A673 (cell line): ENCODE measurements around the gene SRXN1. TPM values are rescaled to one million over a fixed set of nuclear protein-coding genes. Genes with fewer than 3 reads are reported as not detected.

Experiments used
- BruUV-seq: library from RNA; stranded (reverse); fragments of 400-500 nt; replicated peaks from 2 replicates; lab custom pipeline; 2021; lab: Mats Ljungman, UMichigan
- CTCF ChIA-PET: fragments of 300-600 bp; sonication (Branson Sonifier 250); formaldehyde crosslinking; loops from one replicate; lab custom pipeline; 2022; ENCODE audit warnings: antibody characterized with exemption; lab: Charles Lee
- POLR2A ChIA-PET: fragments of 300-600 bp; sonication (Branson Sonifier 250); formaldehyde crosslinking; loops from one replicate; lab custom pipeline; 2022; ENCODE audit warnings: antibody characterized with exemption; ENCODE audit not compliant: low non-redundant PET; lab: Charles Lee
- DNase-seq: peaks from one replicate; pipeline ENCODE4 v3.0.0-alpha.2; 2015; ENCODE audit warnings: low spot score
- H3K27ac ChIP-seq: fragments of 200-600 bp; sonication (generic); 2 replicates; pipeline ENCODE4 v1.5.1; 2016; ENCODE audit warnings: mixed run types, low read depth, mild to moderate bottlenecking, mixed read lengths, antibody characterized with exemption, low read length; ENCODE audit not compliant: poor library complexity, severe bottlenecking
- H3K27me3 ChIP-seq: fragments of 200-600 bp; sonication (generic); replicated peaks from 2 replicates; pipeline ENCODE4 v1.6.1; 2017; ENCODE audit warnings: mixed run types, low read depth, mild to moderate bottlenecking, mixed read lengths, antibody characterized with exemption, low read length; ENCODE audit not compliant: insufficient read depth, poor library complexity
- H3K36me3 ChIP-seq: fragments of 200-600 bp; sonication (generic); 2 replicates; pipeline ENCODE4 v1.6.1; 2016; ENCODE audit warnings: mixed run types, mild to moderate bottlenecking, mixed read lengths, antibody characterized with exemption, low read length; ENCODE audit not compliant: insufficient read depth, poor library complexity, severe bottlenecking
- H3K4me1 ChIP-seq: fragments of 200-600 bp; sonication (generic); 2 replicates; pipeline ENCODE4 v1.6.1; 2017; ENCODE audit warnings: mixed run types, mild to moderate bottlenecking, mixed read lengths, antibody characterized with exemption, low read length; ENCODE audit not compliant: insufficient read depth, poor library complexity, severe bottlenecking
- H3K4me3 ChIP-seq: fragments of 200-600 bp; sonication (generic); 2 replicates; pipeline ENCODE4 v1.5.1; 2016; ENCODE audit warnings: low read depth, mixed run types, mild to moderate bottlenecking, mixed read lengths, low read length; ENCODE audit not compliant: poor library complexity, severe bottlenecking
- H3K9me3 ChIP-seq: fragments of 200-600 bp; sonication (generic); 2 replicates; pipeline ENCODE4 v1.6.1; 2016; ENCODE audit warnings: mixed run types, low read depth, mild to moderate bottlenecking, mixed read lengths, antibody characterized with exemption, low read length; ENCODE audit not compliant: poor library complexity, severe bottlenecking
- EZH2 ChIP-seq: fragments of 200-600 bp; sonication (generic); IDR thresholded peaks from 2 replicates; pipeline ENCODE4 v1.6.1; 2017; ENCODE audit warnings: borderline replicate concordance, low read depth, mild to moderate bottlenecking, mixed read lengths, antibody characterized with exemption, low read length; ENCODE audit not compliant: poor library complexity, severe bottlenecking
- intact Hi-C: fragments of 100-400 bp; cut with micrococcal nuclease; formaldehyde crosslinking; loops from one replicate; pipeline ENCODE4 v1.10.0; 2022; ENCODE audit not compliant: unreplicated experiment
- total RNA-seq: library from RNA; stranded (reverse); gene quantifications from 2 replicates; pipeline ENCODE4 v1.2.3, GENCODE V29; 2021
- TF ChIP-seq, protein P1 (sequence below): fragments of 300-800, 200-600 bp; sonication (generic); conservative IDR thresholded peaks from 2 replicates; pipeline ENCODE4 v1.5.1; 2017; ENCODE audit warnings: low read depth, mild to moderate bottlenecking, antibody characterized with exemption, low read length, moderate library complexity, mixed read lengths

SRXN1 gene
- total RNA-seq, 1 experiment from 2014 or later: 11.5 TPM

DNA sequence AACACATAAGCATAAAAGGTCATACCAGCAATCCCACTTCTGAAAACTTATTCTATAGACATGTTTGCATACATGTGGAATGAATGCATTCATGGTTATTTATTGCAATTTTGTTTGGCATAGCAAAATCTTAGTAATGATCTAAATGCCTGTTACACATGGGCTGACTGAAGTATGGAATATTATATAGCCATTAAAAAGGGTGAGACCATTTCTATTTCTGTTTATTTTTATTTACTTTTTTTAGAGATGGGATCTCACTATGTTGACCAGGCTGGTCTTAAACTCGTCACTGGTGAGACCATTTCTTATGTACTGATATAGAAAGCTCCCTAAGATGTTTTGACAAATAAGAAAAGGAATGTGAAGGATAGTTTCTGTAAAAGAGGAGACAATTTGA lies 36.9 kb upstream of the SRXN1 start:
- peaks cover 24% of the 10 kb centered on the region for H3K27me3 ChIP-seq
- POLR2A ChIA-PET: no interaction called here
- no peak overlapping the region for H3K27ac ChIP-seq
- H3K4me1 ChIP-seq: no peaks in the 10 kb centered on the region
- intact Hi-C loops: no loop called here
- H3K36me3 ChIP-seq: no peaks in the 10 kb centered on the region
- no peak for DNase-seq
- no peak overlapping the region for H3K4me3 ChIP-seq
- H3K9me3 ChIP-seq: no peaks in the 10 kb centered on the region
- TF ChIP-seq EZH2: no peak
- TF ChIP-seq, protein P1, sequence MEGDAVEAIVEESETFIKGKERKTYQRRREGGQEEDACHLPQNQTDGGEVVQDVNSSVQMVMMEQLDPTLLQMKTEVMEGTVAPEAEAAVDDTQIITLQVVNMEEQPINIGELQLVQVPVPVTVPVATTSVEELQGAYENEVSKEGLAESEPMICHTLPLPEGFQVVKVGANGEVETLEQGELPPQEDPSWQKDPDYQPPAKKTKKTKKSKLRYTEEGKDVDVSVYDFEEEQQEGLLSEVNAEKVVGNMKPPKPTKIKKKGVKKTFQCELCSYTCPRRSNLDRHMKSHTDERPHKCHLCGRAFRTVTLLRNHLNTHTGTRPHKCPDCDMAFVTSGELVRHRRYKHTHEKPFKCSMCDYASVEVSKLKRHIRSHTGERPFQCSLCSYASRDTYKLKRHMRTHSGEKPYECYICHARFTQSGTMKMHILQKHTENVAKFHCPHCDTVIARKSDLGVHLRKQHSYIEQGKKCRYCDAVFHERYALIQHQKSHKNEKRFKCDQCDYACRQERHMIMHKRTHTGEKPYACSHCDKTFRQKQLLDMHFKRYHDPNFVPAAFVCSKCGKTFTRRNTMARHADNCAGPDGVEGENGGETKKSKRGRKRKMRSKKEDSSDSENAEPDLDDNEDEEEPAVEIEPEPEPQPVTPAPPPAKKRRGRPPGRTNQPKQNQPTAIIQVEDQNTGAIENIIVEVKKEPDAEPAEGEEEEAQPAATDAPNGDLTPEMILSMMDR: no peak
- BruUV-seq: no TSS peak
- CTCF ChIA-PET: no interaction called here

DNA sequence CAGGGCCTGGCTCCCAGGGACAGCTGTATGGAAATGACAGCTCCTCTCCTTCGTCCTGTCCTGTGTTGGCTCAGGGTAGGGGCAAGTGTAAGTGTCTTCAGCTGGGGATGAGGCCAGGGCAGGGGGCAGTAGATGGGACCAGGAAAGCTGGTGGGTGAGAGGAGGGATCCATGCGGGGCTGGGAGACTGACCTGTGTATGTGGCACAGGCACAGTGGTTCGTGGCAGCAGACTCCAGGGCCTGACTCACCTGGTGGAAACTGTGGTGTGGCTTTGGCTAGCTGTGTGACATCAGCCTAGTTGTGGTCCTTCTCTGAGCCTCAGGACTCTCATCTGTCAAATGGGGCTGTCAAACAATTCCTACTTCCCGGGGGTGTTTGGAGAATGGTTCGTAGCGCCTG lies 36.3 kb upstream of the SRXN1 start:
- BruUV-seq: no TSS peak
- intact Hi-C loops: no loop called here
- no peaks in the 10 kb centered on the region for H3K4me1 ChIP-seq
- H3K9me3 ChIP-seq: no peaks in the 10 kb centered on the region
- POLR2A ChIA-PET: no interaction called here
- H3K27ac ChIP-seq: no peak overlapping the region
- peaks cover 24% of the 10 kb centered on the region for H3K27me3 ChIP-seq
- DNase-seq: no peak
- CTCF ChIA-PET: no interaction called here
- no peak overlapping the region for H3K4me3 ChIP-seq
- no peak for TF ChIP-seq EZH2
- TF ChIP-seq, protein P1: no peak
- no peaks in the 10 kb centered on the region for H3K36me3 ChIP-seq

DNA sequence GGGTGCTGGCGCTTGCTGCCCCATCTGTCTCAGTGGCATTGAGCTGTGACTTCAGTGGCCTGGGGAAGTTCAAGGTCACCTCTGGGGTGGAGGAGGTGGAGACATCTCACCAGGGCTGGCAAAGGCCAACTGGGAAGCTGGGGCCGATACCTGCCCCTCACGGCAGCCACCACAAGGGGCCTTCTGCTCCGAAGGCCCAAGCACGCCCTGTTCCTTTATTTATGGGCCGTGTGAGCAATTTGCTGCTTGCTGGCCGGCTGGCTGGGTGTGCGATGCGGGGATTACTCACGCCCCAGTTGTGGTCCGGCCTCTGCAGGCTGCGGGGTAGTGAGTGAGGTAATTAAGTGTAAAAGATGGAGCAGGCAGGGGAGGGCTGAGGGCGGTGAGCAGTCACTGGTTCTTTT lies 35.8 kb upstream of the SRXN1 start:
- no peak for DNase-seq
- TF ChIP-seq EZH2: no peak
- TF ChIP-seq, protein P1: no peak
- Histone ChIP-seq H3K9me3 (no peaks in the 10 kb centered on the region), H3K36me3 (no peaks in the 10 kb centered on the region), H3K4me3 (no peak overlapping the region), H3K27me3 (peaks cover 24% of the 10 kb centered on the region), H3K27ac (no peak overlapping the region), H3K4me1 (no peaks in the 10 kb centered on the region)
- POLR2A ChIA-PET: no interaction called here
- intact Hi-C loops: no loop called here
- no TSS peak for BruUV-seq
- CTCF ChIA-PET: no interaction called here
